GM21423 (cell line): Measurements from ENCODE around the gene SLMAP.

Experiments
- ATAC-seq: cut with Tn5 transposase; IDR thresholded peaks from one replicate; pipeline ENCODE4 v1.9.1; 2021; ENCODE audit warnings: mild to moderate bottlenecking, moderate library complexity; ENCODE audit not compliant: unreplicated experiment

Gene SLMAP

DNA sequence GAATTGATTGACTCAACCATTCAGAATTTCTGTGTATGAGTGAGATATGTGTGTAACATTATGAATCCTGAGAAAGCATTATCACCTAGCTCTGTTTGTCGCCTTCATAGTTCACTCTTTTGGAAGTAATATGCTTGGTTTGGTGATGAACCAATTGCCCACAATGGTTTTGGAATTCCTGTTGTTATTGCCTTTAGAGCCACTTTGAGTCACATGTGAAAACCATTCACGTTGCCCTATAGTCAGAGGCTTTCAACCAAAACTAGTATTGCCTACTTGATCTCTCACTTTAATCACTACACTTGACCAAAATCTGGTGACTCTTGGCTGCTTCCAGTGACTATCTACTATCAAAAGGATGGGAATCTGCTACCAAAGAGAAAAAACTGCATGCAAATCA, 173.9 kb downstream of the SLMAP start:
- no peak for ATAC-seq

DNA sequence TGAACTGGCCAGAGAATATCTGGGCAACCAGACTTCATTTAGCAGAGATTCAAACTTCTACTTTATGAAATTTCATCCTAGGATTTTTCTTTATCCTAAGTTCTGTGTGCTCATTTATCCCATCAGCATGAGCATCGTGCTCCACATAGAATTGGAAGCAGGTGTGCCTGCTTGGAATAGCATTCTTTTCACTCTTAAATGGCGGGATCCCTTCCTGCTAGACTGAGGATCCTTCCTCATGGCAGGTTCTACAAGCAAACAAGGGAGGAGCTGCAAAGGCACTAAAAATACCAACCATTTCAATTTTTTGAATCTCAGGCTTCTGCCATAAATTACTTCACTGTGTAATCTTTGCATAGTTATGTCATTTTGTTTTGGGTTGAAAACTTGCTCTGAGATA, 177.5 kb downstream of the SLMAP start:
- ATAC-seq = no peak

- ATAC-seq = no peak
Observed at GRCh38 chr3:57934373-57934772, 178.3 kb downstream of the SLMAP start.

DNA sequence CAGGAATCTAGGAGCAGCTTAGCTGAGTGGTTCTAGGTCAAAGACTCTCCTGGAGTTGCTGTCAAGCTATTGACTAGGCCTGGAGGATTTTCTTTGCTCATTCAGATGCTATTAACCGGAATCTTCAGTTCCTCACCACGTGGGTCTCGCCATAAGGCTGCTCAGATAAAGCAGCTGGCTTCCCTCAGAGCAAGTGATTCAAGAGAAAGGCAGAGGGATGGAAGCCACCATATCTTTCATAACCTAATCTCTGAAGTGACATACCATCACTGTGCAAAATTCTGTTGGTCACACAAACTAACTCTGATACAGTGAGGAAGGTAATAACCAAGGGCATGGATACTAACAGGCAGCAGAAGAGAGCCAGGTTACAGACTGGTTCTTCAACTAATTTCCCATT, 179.4 kb downstream of the SLMAP start:
- no peak for ATAC-seq

- ATAC-seq = no peak
Observed at GRCh38 chr3:57937092-57937491, 181.0 kb downstream of the SLMAP start.

GRCh38 chr3:57939775-57940174, 183.7 kb downstream of the SLMAP start:
- ATAC-seq = no peak

DNA sequence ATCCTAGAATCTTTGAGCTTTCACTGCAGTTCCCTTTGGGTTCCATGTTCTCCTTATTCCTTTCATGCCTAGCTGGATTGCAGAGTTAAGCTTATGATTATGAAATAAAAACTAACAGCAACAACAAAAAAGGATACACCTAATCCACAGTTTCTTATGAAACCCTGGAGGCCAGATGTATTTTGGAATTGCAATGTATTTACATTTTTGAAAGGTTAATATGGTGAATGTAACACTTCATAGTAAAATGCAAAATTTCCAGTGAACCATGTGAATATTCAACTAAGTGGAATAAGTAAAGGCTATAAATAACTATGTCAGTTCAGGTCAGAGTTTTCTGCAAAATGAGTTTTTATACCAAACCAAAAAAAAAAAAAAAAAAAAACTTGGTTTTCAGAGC, 186.3 kb downstream of the SLMAP start:
- no peak for ATAC-seq

- ATAC-seq = no peak
Observed at GRCh38 chr3:57942872-57943283, 186.8 kb downstream of the SLMAP start.

DNA sequence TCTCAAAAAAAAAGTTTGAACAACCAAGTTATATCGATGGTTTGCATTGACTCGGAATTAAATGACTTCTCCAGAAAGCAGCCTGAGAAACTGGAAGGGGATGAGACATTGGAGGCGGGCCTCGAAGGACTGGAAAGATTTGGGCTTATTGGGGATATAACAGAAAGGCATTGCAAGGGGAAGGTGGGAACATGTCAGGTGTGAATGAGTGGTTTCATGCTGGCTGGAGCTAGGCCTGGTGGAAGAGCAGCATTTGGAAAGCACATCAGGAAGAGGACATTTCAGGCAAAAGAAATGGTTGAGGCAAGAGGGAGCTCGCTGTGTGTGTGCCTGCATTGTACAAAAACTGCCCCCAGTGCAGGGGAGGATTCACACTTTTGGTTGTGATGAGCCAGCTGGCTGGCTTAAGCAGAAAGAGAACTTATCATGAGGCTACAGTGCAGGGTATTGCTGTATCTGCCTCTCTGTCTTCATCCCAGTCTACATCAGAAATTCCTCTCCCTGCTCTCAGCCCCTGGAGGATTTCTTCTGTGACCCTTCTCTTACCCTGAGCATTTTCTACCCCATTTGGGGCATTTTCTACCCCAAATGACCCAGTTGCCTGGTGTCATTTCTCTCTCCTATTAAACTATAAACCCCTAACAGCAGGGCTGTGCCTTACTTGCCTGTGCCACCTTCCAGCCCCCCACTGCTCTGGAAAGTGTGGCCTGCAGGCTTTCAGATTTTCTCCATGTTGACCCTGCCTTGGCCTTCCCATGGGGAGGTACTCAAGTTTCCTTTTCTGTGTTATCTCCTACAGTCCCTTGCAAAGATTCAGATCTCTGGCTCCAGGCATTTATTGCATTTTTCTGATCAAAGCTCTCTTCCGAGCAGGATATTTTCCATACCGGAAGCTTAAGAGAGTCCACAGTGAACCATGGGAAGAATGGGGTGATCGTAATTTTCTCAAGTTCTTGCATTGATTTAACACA, 187.7 kb downstream of the SLMAP start:
- ATAC-seq = no peak

DNA sequence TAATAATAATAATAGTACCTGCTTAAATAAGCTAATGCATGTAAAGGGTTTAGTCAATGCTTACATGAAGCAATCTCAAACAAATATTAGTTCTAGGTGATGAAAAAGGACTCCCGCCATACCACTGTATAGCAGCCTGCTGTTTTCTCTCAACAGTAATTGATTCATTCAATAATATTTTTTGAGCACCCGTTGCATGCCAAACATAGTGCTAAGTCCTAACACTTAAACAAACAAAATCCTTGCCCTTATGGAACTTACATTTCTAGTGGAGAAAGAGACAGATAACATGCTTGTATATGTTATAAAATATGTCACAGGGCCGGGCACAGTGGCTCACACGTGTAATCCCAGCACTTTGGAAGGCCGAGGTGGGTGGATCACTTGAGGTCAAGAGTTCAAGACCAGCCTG, 190.9 kb downstream of the SLMAP start:
- no peak for ATAC-seq

DNA sequence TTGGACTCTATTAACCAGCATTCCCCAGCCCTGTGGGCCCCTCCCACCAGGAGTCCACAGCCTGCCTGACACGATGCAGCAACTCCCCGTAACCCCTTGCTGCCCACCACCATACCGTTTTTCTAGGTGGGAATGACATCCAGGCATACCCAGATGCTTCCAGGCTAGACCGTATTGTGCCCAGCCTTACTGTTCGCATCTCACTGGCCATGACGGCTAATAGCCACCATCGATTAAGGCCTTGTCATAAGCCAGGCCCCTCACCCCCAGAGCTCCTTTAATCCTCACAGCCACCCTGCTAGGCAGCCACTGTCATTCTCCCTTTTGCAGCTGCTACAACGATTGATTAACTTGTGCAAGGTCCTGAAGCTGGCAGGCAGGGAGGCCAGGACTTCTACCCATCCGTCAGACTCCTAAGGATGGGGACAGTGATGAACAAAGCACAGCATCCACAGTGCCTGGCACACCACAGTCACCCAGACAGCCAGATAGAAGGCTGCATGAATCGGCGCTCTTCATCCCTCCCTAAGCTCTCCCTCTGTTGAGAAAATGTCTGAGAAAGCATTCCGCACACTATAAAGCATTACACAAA, 192.1 kb downstream of the SLMAP start:
- ATAC-seq = no peak

DNA sequence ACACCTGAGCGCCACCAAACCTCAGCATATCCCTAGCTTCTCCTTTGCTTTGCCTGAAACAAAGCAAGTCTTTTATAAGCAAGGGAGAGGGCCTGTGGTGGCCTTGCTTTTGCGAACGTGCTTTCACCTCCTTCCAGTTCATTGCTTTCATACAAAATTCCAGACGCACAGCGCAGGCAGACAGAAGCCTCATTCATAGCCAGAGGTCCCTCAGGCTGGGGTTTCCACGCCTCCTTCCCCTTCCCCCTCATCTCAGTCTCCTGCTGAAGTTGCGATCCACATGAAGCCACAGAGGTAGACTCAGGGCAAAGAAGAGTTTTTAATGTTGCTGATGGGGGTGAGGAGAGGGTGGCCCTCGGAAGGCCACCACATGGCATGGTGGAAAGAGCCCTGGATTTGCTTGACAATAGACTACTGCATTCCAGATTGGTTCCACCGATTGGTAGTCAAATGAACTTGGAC, 192.7 kb downstream of the SLMAP start:
- ATAC-seq = no peak

- no peak for ATAC-seq
Observed at GRCh38 chr3:57949344-57949743, 193.2 kb downstream of the SLMAP start.

GRCh38 chr3:57949785-57950615, 193.9 kb downstream of the SLMAP start:
- ATAC-seq = no peak

DNA sequence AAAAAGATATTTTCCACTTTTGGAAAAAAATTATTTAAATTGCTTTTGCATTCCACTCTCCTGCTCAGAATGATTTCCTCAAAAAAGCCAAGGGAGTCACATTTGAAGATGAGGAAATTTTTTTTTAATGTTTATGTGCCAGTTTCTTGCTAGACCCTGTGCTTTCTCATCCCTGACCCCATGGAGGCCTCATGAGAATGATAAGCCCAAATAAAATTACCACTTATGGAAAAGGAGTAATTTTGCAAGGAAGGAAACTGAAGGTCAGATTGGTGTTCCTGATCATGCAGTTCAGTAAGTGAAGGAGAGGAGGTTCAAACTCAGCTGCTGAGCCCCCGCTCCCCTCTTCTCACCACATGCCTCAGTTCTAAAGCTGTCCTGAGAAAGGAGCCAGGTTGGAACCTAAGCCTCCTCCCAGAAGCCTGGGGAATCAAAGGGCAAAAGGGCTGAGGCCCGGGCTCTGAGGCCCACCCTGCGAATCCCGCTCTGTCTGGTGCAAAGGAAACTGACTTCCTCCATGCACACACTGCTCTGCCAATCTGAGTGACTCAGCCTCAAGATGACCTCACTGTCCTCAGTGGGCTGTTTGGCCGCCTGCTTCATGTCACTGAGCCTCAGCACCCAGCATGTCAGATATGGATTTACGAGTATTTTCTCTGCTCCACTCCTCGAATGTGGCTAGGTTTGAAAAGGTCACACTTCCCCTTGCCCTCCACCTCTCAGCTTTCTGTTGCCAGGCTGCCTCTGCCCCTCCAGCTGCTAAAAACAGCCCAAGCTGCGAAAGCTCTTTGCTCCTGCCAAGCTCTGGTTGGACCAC, 195.2 kb downstream of the SLMAP start:
- no peak for ATAC-seq

GRCh38 chr3:57952208-57952631, 196.1 kb downstream of the SLMAP start:
- no peak for ATAC-seq

GRCh38 chr3:57952651-57953050, 196.5 kb downstream of the SLMAP start:
- no peak for ATAC-seq

DNA sequence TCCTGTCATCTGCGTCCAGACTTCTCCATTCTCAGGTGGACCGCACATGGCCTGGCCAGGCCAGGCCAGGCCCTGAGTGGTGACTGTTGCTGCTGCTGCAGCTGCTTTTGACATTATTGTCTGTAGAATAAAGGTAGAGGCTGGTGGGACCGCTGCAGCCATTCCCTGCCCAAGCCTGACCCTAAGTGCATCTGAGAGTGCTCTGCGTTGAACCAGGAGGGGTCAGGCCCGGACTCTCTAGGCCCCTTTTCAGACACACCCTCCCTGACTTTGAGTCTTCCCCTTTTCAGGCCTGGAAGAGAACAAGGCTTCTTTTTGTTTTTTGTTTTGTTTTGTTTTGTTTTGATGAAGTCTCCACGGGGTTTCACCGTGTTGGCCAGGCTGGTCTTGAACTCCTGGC, 197.5 kb downstream of the SLMAP start:
- ATAC-seq = no peak

GRCh38 chr3:57956119-57956832, 200.2 kb downstream of the SLMAP start:
- ATAC-seq = no peak

DNA sequence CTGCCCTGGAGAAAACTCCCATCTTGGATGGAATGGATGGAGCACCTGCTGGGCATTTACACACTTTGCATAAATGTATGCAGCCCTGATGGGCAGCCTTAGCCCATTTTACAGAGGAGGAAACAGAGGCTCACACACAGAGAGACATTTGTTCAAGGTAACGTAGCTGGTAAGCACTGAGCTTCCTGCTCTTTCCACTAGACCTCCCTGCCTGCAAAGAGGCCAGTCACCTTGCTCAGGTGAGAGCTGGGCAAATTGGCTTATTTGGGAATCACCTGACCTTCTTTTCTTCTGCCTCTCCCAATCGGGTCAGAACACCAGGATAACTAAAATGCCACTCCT, 200.7 kb downstream of the SLMAP start:
- ATAC-seq = no peak
